Mesendoderm (in vitro differentiated cells): ENCODE measurements around the gene TAF11.
"Not testable (repeated sequence)": the region's sequence is repeated elsewhere in the genome, so short reads cannot be mapped to it uniquely, and the experiment has no call there.

Experiments
- DNase-seq: peaks from one replicate; pipeline ENCODE4 v3.0.0; 2013
- H2AK5ac ChIP-seq: 2 replicates; pipeline ENCODE4 v1.6.1; 2013; ENCODE audit warnings: low read length, inconsistent platforms
- H2BK120ac ChIP-seq: 2 replicates; pipeline ENCODE4 v1.6.1; 2013; ENCODE audit warnings: low read depth, mild to moderate bottlenecking, low read length, moderate library complexity, mixed read lengths
- H2BK15ac ChIP-seq: replicated peaks from 2 replicates; pipeline ENCODE4 v1.6.1; 2013; ENCODE audit warnings: low read depth, mild to moderate bottlenecking, moderate library complexity
- H2BK5ac ChIP-seq: 2 replicates; pipeline ENCODE4 v1.6.1; 2013; ENCODE audit warnings: low read length, inconsistent platforms
- H3K18ac ChIP-seq: 2 replicates; pipeline ENCODE4 v1.6.1; 2013; ENCODE audit warnings: mild to moderate bottlenecking, low read length, mixed read lengths
- H3K23ac ChIP-seq: one replicate; pipeline ENCODE4 v1.6.1; 2013; ENCODE audit warnings: low read length
- H3K27ac ChIP-seq: 2 replicates; pipeline ENCODE4 v1.5.1; 2013; ENCODE audit warnings: low read depth, mild to moderate bottlenecking, inconsistent platforms, low read length, moderate library complexity
- H3K27me3 ChIP-seq: 2 replicates; pipeline ENCODE4 v1.6.1; 2013; ENCODE audit warnings: low read length, control low read depth, mild to moderate bottlenecking, inconsistent platforms; ENCODE audit not compliant: insufficient read depth, poor library complexity
- H3K36me3 ChIP-seq: 2 replicates; pipeline ENCODE4 v1.6.1; 2013; ENCODE audit warnings: low read length, inconsistent platforms; ENCODE audit not compliant: control insufficient read depth, insufficient read depth
- H3K4ac ChIP-seq: one replicate; pipeline ENCODE4 v1.6.1; 2013; ENCODE audit warnings: low read depth, mild to moderate bottlenecking, low read length, moderate library complexity
- H3K4me1 ChIP-seq: 2 replicates; pipeline ENCODE4 v1.6.1; 2013; ENCODE audit warnings: low read depth, low read length, inconsistent platforms; ENCODE audit not compliant: control insufficient read depth
- H3K4me2 ChIP-seq: 2 replicates; pipeline ENCODE4 v1.6.1; 2013; ENCODE audit warnings: low read length
- H3K4me3 ChIP-seq: 2 replicates; pipeline ENCODE4 v1.5.1; 2013; ENCODE audit warnings: mild to moderate bottlenecking, low read length
- H3K56ac ChIP-seq: one replicate; pipeline ENCODE4 v1.6.1; 2013; ENCODE audit warnings: low read length
- H3K79me1 ChIP-seq: 2 replicates; pipeline ENCODE4 v1.6.1; 2013; ENCODE audit warnings: low read length, inconsistent platforms
- H3K79me2 ChIP-seq: 2 replicates; pipeline ENCODE4 v1.6.1; 2013; ENCODE audit warnings: mild to moderate bottlenecking, low read length; ENCODE audit not compliant: control insufficient read depth, insufficient read depth
- H3K9ac ChIP-seq: 2 replicates; pipeline ENCODE4 v1.6.1; 2013; ENCODE audit warnings: low read length, inconsistent platforms
- H4K5ac ChIP-seq: one replicate; pipeline ENCODE4 v1.6.1; 2013; ENCODE audit warnings: low read length
- H4K8ac ChIP-seq: one replicate; pipeline ENCODE4 v1.6.1; 2013; ENCODE audit warnings: low read depth, mild to moderate bottlenecking, control low read depth, low read length, moderate library complexity
- WGBS: extraction: QIAGEN DNeasy Blood & Tissue Kit; methylation state at CpG from one replicate; pipeline ENCODE4 v1.1.7; 2013; ENCODE audit warnings: low lambda C conversion rate, missing lambda C conversion rate; ENCODE audit not compliant: insufficient coverage; ENCODE audit errors: extremely low coverage; 5-methylcytosine and 5-hydroxymethylcytosine counted together

TAF11 gene

GRCh38 chr6:34900321-34901031 lies 12.6 kb upstream of the TAF11 start:
- H3K27ac ChIP-seq = no peak overlapping the region

GRCh38 chr6:34899748-34900147 lies 11.9 kb upstream of the TAF11 start:
- H3K18ac ChIP-seq, H4K5ac ChIP-seq, H3K9ac ChIP-seq, H3K79me1 ChIP-seq, H3K56ac ChIP-seq, H3K4me3 ChIP-seq, H3K27ac ChIP-seq, H4K8ac ChIP-seq, DNase-seq, H3K27me3 ChIP-seq, H3K4me1 ChIP-seq, H3K4me2 ChIP-seq, H3K4ac ChIP-seq, H2BK15ac ChIP-seq, H3K79me2 ChIP-seq, H2BK5ac ChIP-seq, H2BK120ac ChIP-seq, H3K23ac ChIP-seq, H3K36me3 ChIP-seq, H2AK5ac ChIP-seq: not testable (repeated sequence)
- no CpG with 5 or more reads among the region's 1 CpG for WGBS

More at GRCh38 chr6:34900321-34901031, 12.6 kb upstream of the TAF11 start:
- Histone ChIP-seq H3K79me1 (peaks cover 5% of the 10 kb centered on the region), H3K79me2 (peaks cover 9% of the 10 kb centered on the region), H2BK120ac (no peak overlapping the region), H3K4me2 (no peak overlapping the region), H4K5ac (no peak overlapping the region), H3K4me3 (no peak overlapping the region), H2AK5ac (no peak overlapping the region), H3K4me1 (no peaks in the 10 kb centered on the region), H3K27me3 (no peaks in the 10 kb centered on the region), H4K8ac (no peak overlapping the region), H3K23ac (no peak overlapping the region), H3K18ac (no peak overlapping the region), H3K36me3 (no peaks in the 10 kb centered on the region), H2BK15ac (no peak overlapping the region), H3K4ac (no peak overlapping the region), H2BK5ac (no peak overlapping the region), H3K56ac (no peak overlapping the region), H3K9ac (no peak overlapping the region)
- no peak for DNase-seq
- no CpG with 5 or more reads among the region's 4 CpGs for WGBS

- no peak overlapping the region for H3K4me3 ChIP-seq
- no peaks in the 10 kb centered on the region for H3K36me3 ChIP-seq
- H3K79me2 ChIP-seq = peaks cover 9% of the 10 kb centered on the region
- H3K4ac ChIP-seq = no peak overlapping the region
- H3K9ac ChIP-seq = no peak overlapping the region
- H2BK5ac ChIP-seq = no peak overlapping the region
- no peak overlapping the region for H4K8ac ChIP-seq
- H3K27ac ChIP-seq = no peak overlapping the region
- H3K4me2 ChIP-seq = no peak overlapping the region
- no CpG with 5 or more reads among the region's 1 CpG for WGBS
- no peak overlapping the region for H2BK15ac ChIP-seq
- no peaks in the 10 kb centered on the region for H3K27me3 ChIP-seq
- H2AK5ac ChIP-seq = no peak overlapping the region
- H2BK120ac ChIP-seq = no peak overlapping the region
- H3K56ac ChIP-seq = no peak overlapping the region
- DNase-seq = no peak
- H3K23ac ChIP-seq = no peak overlapping the region
- H3K18ac ChIP-seq = no peak overlapping the region
- no peak overlapping the region for H4K5ac ChIP-seq
- peaks cover 7% of the 10 kb centered on the region for H3K79me1 ChIP-seq
- H3K4me1 ChIP-seq = no peaks in the 10 kb centered on the region
These were observed 9.9 kb upstream of the TAF11 start for GRCh38 chr6:34897716-34898115.

- no peak overlapping the region for H4K8ac ChIP-seq
- WGBS = no CpG with 5 or more reads among the region's 1 CpG
- no peak overlapping the region for H3K4ac ChIP-seq
- H3K56ac ChIP-seq = no peak overlapping the region
- no peak overlapping the region for H4K5ac ChIP-seq
- H3K36me3 ChIP-seq = no peaks in the 10 kb centered on the region
- H3K79me2 ChIP-seq = peaks cover 15% of the 10 kb centered on the region
- DNase-seq = no peak
- no peaks in the 10 kb centered on the region for H3K27me3 ChIP-seq
- H2BK5ac ChIP-seq = no peak overlapping the region
- H2BK15ac ChIP-seq = no peak overlapping the region
- H3K79me1 ChIP-seq = peaks cover 12% of the 10 kb centered on the region
- no peak overlapping the region for H3K4me2 ChIP-seq
- no peak overlapping the region for H2AK5ac ChIP-seq
- H3K18ac ChIP-seq = no peak overlapping the region
- no peaks in the 10 kb centered on the region for H3K4me1 ChIP-seq
- no peak overlapping the region for H3K9ac ChIP-seq
- no peak overlapping the region for H3K27ac ChIP-seq
- no peak overlapping the region for H3K4me3 ChIP-seq
- H2BK120ac ChIP-seq = no peak overlapping the region
- H3K23ac ChIP-seq = no peak overlapping the region
These were observed 9.3 kb upstream of the TAF11 start for GRCh38 chr6:34897130-34897529.

GRCh38 chr6:34894693-34895092 lies 6.9 kb upstream of the TAF11 start:
- H3K36me3 ChIP-seq = no peaks in the 10 kb centered on the region
- H4K5ac ChIP-seq = no peak overlapping the region
- no peak for DNase-seq
- H3K4ac ChIP-seq = no peak overlapping the region
- no peaks in the 10 kb centered on the region for H3K27me3 ChIP-seq
- no peak overlapping the region for H3K4me3 ChIP-seq
- no peak overlapping the region for H3K27ac ChIP-seq
- peaks cover 23% of the 10 kb centered on the region for H3K79me2 ChIP-seq
- no peak overlapping the region for H2BK5ac ChIP-seq
- H3K23ac ChIP-seq = no peak overlapping the region
- H3K4me2 ChIP-seq = no peak overlapping the region
- no peak overlapping the region for H3K56ac ChIP-seq
- no peak overlapping the region for H4K8ac ChIP-seq
- H3K9ac ChIP-seq = no peak overlapping the region
- WGBS = no CpG with 5 or more reads among the region's 1 CpG
- no peak overlapping the region for H2BK15ac ChIP-seq
- H2BK120ac ChIP-seq = no peak overlapping the region
- H3K79me1 ChIP-seq = peaks cover 19% of the 10 kb centered on the region
- H3K4me1 ChIP-seq = peaks cover 2% of the 10 kb centered on the region
- no peak overlapping the region for H2AK5ac ChIP-seq
- H3K18ac ChIP-seq = no peak overlapping the region

- no peak overlapping the region for H3K4me3 ChIP-seq
- H3K18ac ChIP-seq = no peak overlapping the region
These were observed 3.5 kb upstream of the TAF11 start for GRCh38 chr6:34891296-34891695.

More at GRCh38 chr6:34891296-34891695, 3.5 kb upstream of the TAF11 start:
- Histone ChIP-seq H3K4ac (no peak overlapping the region), H3K4me2 (no peak overlapping the region), H2AK5ac (no peak overlapping the region), H4K8ac (no peak overlapping the region), H3K79me1 (peaks cover 19% of the 10 kb centered on the region), H2BK120ac (no peak overlapping the region), H3K36me3 (no peaks in the 10 kb centered on the region), H4K5ac (no peak overlapping the region), H3K79me2 (peaks cover 29% of the 10 kb centered on the region), H3K9ac (no peak overlapping the region), H2BK5ac (no peak overlapping the region), H3K56ac (no peak overlapping the region), H3K23ac (no peak overlapping the region), H3K27ac (no peak overlapping the region), H3K4me1 (peaks cover 2% of the 10 kb centered on the region), H3K27me3 (no peaks in the 10 kb centered on the region), H2BK15ac (no peak overlapping the region)
- DNase-seq = no peak
- WGBS = no CpG with 5 or more reads among the region's 2 CpGs
